ENCODE results near the gene HLA-E.
"Not testable (repeated sequence)": the region's sequence is repeated elsewhere in the genome, so short reads cannot be mapped to it uniquely, and the experiment has no call there.

The HLA-E gene

DNA sequence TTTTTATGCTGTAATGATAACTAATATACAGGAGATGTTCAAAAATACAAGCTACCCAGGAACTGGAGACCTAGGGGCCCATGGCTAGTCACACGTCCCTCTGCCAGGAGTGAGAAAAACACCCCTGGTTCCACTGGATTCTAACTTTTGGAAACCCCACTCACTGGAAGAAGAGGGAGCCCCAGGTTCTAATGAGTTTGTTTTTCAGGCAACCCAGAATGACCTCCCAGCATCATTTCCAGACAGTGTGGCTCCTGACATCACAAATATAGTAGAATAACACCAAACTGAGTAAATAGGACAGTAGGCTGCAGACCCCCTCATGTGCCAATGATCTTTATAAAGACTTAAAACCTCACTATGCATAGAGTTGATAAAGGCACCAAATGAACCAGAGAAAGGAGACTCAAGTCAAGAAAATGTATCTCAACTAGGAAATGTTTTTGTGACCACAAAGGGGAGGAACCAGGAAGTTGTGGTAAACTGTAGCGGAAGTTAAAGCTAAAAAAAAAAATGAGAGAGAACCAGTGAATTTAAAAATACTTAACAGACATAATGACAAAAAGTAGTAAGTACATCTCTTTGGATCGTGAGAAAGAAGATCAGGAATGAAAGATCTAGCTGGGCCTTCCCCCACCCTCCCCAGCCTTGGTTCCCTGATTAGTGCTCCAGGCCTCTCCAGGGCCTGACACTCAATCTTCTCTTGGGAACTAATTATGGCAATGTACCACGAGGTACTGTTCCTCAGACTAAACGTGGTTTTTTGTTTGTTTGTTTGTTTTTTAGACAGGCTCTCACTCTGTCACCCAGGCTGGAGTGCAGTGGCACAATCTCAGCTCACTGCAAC lies 19.8 kb downstream of the HLA-E start:
- DNase-seq: no peak

DNA sequence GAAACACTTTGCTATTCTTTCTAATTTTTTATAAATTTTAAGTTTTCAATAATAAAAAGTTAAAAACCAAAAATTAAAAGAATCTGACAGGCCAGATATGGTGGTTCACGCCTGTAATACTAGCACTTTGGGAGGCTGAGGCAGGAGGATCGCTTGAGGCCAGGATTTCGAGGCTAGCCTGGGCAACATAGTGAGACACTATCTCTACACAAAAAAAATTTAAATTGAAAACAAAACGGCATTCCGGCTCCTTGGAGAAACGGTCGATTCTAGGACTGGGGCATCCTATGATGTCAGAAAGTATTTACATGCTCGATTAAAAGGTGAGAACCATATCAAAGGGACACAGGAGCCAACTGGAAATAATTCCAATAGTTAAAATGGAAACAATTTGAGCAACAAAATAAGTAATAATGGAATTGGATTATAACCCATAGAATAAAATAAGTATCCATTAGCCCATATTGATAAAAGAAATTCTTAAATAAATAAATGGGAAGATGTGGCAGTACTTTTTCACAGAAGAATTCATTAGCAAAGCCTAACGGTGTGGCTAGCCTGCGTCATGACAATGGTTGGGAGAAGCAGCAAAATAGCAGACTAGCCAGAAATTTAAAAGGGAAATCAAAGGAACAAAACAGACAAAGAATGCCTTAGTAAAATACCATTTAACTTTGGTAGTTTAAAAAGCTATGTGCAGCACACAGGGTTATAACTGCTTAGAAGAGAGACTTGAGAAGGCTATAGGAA lies 21.3 kb downstream of the HLA-E start:
- DNase-seq: no peak

DNA sequence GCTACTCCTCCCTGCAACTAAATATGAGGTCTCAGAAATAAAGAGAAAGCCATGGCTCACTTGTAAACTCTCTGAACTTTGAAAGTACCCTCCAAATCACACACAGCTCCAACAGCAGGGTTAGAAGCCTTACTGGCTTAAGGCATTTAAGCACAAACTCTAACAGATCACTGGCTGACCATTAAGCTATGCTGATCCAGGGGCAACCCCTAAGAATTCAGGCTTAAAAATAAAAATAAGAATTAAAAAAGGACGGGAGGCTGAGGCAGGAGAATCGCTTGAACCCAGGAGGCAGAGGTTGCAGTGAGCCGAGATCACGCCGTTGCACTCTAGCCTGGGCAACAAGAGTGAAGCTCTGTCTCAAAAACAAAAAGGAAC lies 21.8 kb downstream of the HLA-E start:
- no peak for DNase-seq

DNA sequence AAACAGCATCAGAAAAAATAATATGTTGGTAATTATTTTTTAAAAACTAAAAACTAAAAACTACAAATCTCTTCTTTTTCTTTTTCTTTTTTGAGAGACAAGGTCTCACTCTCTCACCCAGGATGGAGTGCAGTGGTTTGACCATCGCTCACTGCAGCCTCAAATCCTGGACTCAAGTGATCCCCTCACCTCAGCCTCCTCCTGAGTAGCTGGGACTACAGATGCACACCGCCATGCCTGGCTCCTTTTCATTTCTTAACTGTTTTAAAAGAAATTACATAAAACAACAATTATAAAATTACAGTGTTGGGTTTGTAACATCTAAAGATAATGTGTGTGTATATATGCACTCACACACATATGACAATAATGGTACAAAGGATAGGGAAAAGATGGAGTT lies 24.1 kb downstream of the HLA-E start:
- DNase-seq: no peak

DNA sequence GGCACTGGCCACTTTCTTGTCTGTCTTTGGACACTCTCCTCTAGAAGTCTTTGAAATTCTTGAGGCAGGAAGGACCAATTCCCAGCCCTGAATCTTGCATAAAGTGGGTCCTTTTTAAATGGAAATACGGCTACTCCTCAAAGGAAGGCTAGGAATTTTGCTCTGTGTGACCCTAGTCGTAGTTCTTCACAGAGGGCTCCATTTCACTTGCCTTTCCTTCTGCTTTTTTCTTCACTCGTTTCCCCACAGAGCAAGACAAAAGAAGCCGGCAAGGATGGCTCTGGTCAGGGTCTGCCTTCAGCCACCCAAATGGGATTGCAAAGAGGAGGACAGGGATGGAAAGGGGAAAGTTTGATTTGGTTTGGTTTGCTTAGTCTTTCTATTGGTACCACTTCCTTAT lies 25.8 kb downstream of the HLA-E start:
- no peak for DNase-seq

DNA sequence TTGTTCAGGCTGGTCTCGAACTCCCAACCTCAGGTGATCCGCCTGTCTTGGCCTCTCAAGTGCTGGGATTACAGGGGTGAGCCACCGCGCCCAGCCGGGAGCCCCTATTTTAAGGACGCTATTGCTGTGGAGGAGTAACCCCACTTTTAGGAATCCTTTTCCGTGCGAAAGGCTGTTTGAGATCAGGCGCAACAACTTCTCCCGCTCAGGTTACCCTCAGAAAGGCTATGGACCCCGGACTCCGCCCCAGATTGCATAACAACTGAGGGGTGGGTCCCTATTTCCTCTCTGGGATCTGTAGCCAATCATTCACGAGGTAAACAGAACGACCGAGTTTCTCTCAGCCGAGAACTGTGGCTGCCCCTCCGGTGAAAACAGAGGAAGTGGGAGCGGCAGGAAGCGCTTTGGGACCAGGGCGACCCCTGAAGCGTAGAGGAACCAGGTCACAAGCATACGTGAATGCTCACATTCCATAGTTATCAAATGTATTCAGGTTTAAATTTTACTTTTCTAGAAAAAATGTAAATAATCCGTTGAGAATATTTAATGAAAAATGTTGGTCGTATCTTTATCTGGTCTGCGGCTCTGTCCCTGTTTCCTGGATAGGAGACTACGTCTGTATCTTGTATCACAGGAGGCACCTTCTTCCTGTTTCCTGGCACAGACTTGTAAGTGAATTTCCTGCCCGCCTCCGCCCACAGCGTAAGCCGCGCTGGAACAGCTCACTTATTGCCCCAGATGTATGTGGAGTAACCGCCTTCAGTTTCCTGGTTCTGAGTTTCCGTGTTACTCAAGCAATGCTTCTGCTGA lies 26.8 kb downstream of the HLA-E start:
- peak; percentile 77 for DNase-seq

DNA sequence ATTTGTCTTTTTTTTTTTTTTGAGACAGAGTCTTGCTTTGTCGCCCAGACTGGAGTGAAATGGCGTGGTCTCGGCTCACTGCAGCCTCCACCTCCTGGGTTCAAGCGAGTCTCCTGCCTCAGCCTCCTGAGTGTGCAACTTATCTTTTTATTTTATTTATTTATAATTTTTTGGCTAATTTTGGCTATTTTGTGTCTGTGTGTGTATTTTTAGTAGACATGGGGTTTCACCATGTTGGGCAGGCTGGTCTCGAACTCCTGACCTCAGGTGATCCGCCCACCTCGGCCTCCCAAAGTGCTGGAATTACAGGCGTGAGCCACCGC lies 27.4 kb downstream of the HLA-E start:
- DNase-seq: not testable (repeated sequence)

DNA sequence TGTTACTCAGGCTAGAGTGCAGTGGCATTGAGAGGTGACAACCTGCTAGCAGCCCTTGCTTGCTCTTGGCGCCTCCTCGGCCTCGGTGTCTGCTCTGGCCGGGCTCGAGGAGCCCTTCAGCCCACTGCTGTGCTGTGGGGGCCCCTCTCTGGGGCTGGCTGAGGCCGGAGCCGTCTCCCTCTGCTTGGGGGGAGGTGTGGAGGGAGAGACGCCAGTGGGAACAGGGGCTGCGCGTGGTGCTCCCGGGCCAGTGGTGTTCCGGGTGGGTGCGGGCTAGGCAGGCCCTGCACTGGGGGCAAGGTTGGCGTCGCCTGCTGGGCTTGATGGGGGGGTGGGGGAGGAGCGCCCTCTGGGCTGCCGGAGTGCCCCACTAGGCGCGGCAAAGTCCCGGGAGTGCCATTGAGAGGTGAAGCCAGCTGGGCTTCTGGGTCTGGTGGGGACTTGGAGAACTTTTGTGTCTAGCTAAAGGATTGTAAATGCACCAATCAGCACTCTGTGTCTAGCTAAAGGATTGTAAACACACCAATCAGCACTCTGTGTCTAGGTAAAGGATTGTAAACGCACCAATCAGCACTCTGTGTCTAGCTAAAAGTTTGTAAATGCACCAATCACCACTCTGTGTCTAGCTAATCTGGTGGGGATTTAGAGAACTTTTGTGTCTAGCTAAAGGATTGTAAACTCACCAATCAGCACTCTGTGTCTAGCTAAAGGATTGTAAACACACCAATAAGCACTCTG lies 28.6 kb downstream of the HLA-E start:
- DNase-seq: not testable (repeated sequence)

DNA sequence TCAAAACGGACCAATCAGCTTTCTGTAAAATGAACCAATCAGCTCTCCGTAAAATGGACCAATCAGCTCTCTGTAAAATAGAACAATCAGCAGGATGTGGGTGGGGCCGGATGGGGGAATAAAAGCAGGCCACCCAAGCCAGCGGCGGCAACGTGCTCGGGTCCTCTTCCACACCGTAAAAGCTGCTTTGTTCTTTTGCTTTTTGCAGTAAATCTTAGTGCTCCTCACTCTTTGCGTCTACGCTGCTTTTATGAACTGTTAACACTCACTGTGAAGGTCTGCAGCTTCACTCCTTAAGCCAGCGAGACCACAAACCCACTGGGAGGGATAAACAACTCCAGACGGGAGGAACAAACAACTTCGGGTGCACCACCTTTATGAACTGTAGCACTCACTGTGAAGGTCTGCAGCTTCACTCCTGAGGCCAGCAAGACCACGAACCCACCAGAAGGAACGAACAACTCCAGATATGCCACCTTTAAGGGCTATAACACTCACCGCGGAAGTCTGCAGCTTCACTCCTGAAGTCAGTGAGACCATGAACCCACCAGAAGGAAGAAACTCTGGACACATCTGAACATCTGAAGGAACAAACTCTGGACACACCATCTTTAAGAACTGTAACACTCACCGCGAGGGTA lies 29.3 kb downstream of the HLA-E start:
- DNase-seq: not testable (repeated sequence)

DNA sequence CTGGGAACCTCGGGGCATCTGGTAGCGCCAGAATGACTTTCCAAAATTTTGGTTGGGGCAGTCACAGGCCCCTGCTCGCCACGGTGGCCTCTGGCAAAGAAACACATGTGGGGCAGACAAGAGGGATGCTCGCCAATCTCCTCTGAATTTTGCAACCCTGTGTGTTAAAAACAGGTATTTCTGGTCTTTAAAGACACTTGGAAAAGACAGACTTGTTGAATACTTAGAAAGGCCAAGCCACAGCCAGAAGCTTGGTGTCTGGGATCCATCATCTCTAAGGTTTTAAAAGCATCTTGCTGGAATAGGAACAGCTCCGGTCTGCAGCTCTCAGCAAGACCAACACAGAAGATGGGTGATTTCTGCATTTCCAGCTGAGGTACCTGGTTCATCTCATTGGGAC lies 31.2 kb downstream of the HLA-E start:
- no peak for DNase-seq

DNA sequence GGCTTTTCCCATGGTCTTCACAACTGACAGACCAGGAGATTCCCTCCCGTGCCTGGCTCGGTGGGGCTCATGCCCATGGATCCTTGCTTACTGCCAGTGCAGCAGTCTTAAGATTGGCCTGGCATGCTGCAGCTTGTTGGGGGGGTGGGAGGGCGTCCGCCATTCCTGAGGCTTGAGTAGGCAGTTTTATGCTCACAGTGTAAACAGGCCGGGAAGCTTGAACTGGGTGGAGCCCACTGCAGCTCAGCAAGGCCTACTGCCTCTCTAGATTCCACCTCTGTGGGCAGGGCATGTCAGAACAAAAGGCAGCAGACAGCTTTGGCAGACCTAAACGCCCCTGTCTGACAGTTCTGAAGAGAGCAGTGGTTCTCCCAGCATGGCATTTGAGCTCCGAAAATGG lies 31.8 kb downstream of the HLA-E start:
- DNase-seq: not testable (repeated sequence)

DNA sequence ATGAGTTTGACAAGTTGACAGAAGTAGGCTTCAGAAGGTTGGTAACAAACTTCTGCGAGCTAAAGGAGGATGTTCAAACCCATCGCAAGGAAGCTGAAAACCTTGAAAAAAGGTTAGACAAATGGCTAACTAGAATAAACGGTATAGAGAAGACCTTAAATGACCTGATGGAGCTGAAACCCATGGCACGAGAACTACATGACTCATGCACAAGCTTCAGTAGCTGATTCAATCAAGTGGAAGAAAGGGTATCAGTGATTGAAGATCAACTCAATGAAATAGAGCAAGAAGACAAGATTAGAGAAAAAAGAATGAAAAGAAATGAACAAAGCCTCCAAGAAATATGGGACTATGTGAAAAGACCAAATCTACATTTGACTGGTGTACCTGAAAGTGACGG lies 32.6 kb downstream of the HLA-E start:
- not testable (repeated sequence) for DNase-seq

DNA sequence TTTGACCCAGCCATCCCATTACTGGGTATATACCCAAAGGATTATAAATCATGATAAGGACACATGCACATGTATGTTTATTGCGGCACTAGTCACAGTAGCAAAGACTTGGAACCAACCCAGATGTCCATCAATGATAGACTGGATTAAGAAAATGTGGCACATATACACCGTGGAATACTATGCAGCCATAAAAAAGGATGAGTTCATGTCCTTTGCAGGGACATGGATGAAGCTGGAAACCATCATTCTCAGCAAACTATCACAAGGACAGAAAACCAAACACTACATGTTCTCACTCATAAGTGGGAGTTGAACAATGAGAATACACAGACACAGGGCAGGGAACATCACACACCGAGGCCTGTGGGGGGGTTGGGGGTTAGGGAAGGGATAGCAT lies 37.1 kb downstream of the HLA-E start:
- DNase-seq: not testable (repeated sequence)

DNA sequence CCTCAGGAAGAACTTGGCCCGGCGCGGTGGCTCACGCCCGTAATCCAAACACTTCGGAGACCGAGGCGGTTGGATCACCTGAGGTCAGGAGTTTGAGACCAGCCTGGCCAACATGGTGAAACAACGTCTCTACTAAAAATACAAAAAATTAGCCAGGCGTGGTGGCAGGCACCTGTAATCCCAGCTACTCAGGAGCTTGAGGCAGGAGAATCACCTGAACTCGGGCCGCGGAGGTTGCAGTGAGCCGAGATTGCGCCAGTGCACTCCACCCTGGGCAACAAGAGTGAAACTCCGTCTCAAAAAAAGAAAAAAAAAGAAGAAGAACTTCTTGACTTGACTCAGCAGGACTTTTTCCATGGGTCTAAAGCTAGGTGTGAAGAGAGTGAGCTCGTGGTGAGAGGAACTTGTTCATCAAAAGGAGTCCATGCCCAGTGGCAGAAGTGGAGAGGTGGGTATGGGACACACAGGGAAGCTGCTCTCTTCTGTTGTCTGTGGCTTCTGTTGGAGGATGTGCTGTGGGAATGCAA lies 40.1 kb downstream of the HLA-E start:
- not testable (repeated sequence) for DNase-seq

DNA sequence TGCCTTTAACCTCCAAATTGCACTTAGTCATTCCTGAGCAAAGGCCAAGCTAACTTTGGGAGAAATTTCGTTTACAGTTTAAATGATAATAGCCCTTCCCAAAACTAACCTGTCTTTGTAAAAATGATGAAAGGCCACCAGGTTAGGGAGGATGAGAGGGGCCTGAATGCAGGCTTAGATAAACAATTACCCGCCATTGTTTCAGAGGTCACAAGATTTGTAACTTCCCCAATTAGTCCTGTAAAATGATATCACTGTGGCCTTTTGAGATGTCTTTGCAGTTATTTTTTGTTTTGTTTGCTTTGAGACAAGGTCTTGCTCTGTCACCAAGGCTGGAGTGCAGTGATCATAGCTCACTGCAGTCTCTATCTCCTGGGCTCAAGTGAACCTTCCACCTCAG lies 40.7 kb downstream of the HLA-E start:
- DNase-seq: no peak

DNA sequence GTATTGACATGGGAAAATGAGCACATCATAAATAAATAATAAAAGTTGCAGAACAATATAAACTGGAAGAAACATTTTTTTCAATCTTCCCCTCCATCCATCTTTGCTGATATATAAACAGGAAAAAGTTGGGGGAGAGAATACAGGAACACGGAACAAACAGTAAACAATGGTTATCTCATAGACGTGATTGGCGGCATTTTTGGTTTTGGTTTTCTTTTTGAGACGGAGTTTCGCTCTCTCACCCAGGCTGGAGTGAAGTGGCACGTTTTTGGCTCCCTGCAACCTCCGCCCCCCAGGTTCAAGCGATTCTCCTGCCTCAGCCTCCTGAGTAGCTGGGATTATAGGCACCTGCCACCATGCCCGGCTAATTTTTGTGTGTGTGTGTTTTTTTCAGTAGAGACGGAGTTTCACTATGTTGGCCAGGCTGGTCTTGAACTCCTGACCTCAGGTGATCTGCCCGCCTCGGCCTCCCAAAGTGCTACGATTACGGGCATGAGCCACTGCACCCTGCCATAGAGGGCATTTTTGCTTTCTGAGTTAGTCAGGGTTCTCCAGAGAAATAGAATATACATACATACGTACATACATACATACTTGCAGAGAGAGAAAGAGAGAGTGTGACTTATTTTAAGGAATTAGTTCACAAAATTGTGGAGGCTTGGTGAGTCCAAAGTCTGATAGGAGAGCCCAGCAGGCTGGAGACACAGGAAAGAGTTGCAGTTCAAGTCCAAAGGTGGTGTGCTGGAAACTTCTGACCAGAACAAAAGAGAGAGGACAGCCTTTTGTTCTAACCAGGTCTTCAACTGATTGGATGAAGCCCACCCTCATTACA lies 44.4 kb downstream of the HLA-E start:
- no peak for DNase-seq

DNA sequence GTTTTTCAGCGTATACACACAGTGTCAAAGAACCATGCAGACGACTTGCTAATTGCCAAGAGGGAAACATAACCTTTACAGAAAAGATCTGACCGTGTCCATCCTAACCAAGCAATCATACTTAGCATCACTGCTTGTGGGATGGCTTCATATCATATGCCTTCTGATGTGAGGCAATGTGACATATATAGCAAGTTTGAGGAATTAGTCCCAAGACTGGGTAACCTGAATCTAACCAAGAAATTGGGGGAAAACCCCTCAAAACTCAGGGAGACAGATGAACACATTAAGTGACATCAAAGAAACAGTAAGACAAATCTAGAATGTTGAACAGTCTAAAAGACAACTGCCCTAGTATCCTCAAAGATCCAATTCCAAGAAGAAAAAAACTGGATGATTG lies 48.6 kb downstream of the HLA-E start:
- no peak for DNase-seq

DNA sequence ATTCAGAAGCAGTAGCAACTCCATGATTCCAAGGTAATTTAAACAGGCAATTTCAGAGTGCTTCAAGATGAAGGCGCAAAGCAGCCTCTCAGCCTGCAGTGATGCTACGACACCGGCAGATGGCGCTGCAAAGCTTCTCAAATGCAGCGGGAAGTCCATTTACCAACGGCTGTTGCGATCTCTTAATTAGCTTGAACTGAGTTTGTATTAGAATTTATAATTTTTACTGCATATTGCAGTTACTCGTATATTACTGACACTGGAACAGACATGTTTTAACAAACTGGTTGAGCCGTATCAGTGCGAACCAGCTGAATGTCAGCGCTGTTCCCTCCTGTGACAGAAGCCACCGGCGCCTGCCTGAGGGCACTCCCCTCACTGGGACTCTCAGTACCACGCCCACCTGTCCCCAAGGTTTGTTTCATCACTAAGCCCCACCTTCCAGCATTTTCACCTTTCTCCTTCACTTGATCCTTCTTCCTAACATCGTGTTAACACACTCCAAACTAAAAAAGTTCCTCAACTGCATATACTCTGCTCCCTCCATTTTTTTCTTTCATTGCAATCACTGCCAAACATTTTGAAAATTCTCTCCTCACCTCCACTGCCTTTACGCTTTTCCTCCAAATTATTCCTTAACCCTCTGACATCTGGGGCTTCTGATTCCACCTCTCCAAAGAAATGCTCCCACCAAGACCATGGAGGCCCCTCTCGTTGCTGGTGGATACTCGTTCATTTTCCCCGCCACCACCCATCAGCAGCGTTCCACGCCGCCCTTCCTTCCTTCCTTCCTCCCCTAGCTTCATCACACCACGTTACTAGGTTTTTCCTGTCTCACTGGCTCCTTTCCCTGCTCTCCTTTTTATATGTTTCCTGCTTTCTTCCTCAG lies 52.5 kb downstream of the HLA-E start:
- DNase-seq: peak; percentile 89

DNA sequence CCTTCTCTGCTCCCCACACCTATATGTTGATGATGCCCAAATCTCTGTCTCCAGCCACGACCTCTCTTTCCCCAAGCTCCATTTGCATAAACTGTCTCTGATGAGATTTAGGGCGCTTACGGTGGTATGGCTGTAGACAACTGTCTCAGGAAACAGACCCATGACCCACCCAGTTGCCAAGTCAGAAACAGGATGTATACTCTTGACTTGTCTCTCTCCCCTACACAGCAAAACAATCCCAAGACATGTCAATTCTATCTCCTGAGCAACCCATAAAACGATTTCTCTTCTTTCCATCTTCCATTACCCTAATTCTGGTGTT lies 53.1 kb downstream of the HLA-E start:
- DNase-seq: no peak

DNA sequence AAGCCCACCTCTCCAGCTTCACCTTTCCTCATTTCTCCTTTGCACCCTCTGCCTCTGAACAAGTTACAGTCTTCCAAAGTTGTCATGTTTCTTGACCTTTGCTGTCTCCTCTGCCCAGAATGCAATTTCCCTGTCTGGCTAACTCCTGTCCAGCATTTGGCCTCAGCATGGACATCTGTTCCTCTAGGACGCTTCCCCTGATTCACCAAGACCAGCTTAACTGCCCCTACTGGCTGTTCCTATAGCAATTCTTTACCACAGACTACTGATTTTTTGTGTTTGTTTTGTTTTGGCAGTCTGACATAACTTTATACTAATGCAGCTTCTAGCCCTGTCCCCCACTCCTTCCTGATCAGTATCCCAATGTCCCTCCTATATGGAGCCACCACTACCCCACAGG lies 53.6 kb downstream of the HLA-E start:
- DNase-seq: no peak

All from retina (tissue), 1 donor.